ENCODE data around the gene DEDD2. TPM values are rescaled to one million over a fixed set of nuclear protein-coding genes. Genes with fewer than 3 reads are reported as not detected.

The DEDD2 gene
- total RNA-seq, 2 experiments from 2014 or later: 21.7 to 22.5 TPM

DNA sequence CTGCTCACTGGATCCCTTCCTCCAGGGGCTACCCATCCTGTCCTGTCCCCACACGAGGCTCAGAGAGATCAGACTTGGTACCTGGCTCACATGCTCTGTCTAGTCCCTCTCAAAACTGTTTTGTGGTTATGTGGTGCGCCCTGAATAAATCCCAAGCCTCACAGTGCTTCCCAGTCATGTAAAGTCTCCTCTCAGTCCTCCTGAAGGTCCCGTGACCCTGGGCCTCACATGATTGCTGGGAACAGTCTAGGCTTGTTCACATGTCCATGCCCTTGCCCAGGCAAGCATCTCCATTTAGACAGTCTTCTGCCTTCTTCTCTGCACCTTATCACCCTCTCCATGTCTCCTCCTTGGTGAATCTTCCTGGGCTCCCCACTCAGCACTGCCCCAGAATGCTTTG is 49.3 kb downstream of the DEDD2 start:
- Mint-ChIP-seq H3K27ac (no peak overlapping the region), H3K9me3 (no peaks in the 10 kb centered on the region), H3K27me3 (no peaks in the 10 kb centered on the region), H3K36me3 (ENCODE audit: low read depth) (no peaks in the 10 kb centered on the region), H3K4me3 (no peak overlapping the region), H3K4me1 (ENCODE audit: low read depth) (no peaks in the 10 kb centered on the region)
- CTCF ChIA-PET: no interaction called here
- intact Hi-C loops (cut with micrococcal nuclease): no loop called here
- ATAC-seq (no peak), DNase-seq (no peak)
- POLR2A ChIA-PET: no interaction called here
- TF ChIP-seq, protein P1, sequence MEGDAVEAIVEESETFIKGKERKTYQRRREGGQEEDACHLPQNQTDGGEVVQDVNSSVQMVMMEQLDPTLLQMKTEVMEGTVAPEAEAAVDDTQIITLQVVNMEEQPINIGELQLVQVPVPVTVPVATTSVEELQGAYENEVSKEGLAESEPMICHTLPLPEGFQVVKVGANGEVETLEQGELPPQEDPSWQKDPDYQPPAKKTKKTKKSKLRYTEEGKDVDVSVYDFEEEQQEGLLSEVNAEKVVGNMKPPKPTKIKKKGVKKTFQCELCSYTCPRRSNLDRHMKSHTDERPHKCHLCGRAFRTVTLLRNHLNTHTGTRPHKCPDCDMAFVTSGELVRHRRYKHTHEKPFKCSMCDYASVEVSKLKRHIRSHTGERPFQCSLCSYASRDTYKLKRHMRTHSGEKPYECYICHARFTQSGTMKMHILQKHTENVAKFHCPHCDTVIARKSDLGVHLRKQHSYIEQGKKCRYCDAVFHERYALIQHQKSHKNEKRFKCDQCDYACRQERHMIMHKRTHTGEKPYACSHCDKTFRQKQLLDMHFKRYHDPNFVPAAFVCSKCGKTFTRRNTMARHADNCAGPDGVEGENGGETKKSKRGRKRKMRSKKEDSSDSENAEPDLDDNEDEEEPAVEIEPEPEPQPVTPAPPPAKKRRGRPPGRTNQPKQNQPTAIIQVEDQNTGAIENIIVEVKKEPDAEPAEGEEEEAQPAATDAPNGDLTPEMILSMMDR (IDR thresholded peaks at IDR 0.05): no peak

DNA sequence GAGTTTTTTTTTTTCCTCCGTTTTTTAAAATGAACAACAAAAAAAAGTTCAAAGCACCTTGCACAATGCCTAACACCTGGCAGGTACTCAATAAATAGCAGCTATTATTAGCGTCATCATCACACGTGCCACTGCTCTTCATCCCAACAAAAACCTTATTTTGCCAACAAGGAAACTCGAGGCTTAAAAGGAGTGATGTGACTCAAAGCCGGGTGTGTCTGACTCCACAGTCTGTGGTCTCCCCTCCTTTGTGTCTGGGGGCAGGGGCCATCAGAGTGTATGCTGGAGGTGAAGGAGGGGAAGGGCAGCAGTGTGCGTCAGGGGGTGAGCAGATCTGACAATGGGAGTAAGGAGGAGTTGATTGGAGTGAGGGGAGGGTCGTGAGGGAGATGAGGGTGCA is 51.2 kb downstream of the DEDD2 start:
- H3K9me3 Mint-ChIP-seq: no peaks in the 10 kb centered on the region
- no peaks in the 10 kb centered on the region for H3K36me3 Mint-ChIP-seq (ENCODE audit: low read depth)

DNA sequence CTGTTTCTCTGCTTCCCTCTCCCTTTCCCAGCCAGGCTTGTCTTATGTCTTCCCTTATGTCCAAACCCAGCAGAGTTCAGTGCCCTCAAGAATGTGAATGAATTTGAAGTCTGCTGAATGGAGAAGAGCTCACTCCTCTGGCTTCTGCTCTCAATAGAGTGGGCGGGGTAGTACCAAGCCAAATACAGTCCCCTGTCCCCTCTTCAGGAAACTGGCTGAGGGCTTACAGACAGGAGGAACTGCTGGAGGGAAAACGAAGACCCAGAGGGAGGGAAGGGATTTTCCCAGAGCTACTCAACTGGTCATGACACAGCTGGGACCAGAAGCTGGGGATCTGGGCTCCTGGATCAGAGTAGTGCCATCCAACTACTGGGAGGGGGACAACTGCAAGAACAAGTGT is 52.3 kb downstream of the DEDD2 start:
- ChIA-PET CTCF (interaction anchor here (0.6 to 1.4 kb wide), 4 partner anchors 11 to 32 kb away, joined by 3 to 4 read pairs (median 4); no protein-coding TSS in a partner anchor), POLR2A (interaction anchor here (0.6 kb wide), 1 partner anchor 1902 kb away, joined by 3 read pairs; no protein-coding TSS in a partner anchor)
- Mint-ChIP-seq H3K27ac (no peak overlapping the region), H3K36me3 (ENCODE audit: low read depth) (no peaks in the 10 kb centered on the region), H3K4me1 (ENCODE audit: low read depth) (no peaks in the 10 kb centered on the region), H3K27me3 (no peaks in the 10 kb centered on the region), H3K9me3 (no peaks in the 10 kb centered on the region), H3K4me3 (no peak overlapping the region)
- DNase-seq: no peak
- intact Hi-C loops (cut with micrococcal nuclease): no loop called here
- TF ChIP-seq, protein P1 (IDR thresholded peaks at IDR 0.05): no peak
- no peak for ATAC-seq

More for the DNA sequence above, 51.2 kb downstream of the DEDD2 start:
- ATAC-seq (no peak), DNase-seq (no peak)
- POLR2A ChIA-PET: interaction anchor here (1.0 kb wide), 1 partner anchor 188 kb away, joined by 3 read pairs; no protein-coding TSS in a partner anchor
- intact Hi-C loops (cut with micrococcal nuclease): no loop called here
- TF ChIP-seq, protein P1 (IDR thresholded peaks at IDR 0.05): no peak
- CTCF ChIA-PET: interaction anchor here (0.8 to 1.4 kb wide), 4 partner anchors 10 to 33 kb away, joined by 3 to 4 read pairs (median 3); no protein-coding TSS in a partner anchor
- Mint-ChIP-seq H3K27ac (no peak overlapping the region), H3K27me3 (no peaks in the 10 kb centered on the region), H3K4me1 (ENCODE audit: low read depth) (no peaks in the 10 kb centered on the region), H3K4me3 (no peak overlapping the region)

DNA sequence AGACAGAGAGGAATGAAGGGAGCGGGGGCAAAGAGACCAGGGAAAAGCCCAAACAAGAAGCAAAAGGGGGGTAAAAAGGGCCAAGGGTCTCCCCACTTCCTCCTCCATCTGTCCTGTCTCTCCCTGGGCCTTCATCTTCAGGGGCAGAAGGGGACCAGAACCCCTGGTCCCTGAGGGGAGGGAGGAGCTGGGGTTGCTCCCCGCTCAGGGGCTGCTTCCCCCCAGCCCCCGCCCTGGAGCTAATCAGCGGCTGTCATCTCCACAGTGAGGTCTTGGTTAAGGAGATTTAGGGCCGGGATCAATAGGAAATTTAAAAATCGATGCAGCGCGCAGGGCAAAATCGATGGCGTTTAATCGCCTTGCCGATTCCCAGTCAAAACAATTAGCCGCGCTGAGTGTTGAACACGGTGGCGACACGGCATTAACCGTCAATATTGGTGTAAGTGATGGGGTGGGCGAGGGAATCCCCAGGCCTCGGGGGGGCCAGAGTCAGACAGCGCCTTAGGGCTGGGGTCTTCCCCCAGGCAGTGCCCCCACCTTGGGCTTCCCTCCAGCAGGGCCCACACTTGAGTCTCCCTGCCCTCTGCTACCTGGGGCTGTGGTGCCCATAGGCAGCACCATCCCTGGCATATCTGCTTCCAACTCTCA is 55.7 kb downstream of the DEDD2 start:
- TF ChIP-seq, protein P1 (IDR thresholded peaks at IDR 0.05): no peak
- CTCF ChIA-PET: no interaction called here

DNA sequence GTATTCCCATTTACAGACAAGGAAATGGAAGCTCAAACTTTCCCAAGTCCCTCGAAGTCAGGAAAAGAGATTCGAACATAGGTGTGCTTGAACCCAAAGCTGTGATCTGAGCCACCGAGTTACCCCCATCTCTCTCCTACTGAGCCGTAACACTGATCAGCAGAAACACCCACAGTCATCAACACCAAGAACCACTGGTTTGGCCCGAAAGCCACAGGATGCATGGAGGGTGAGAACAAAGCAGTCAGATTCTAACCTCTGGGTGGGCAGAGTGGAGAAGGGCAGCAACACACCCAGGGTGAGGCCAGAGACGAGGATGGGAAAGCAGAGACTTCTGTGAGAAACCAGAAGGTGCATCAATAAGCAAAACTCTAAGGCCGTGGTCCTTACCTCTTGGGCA is 57.5 kb downstream of the DEDD2 start:
- peaks cover 4% of the 10 kb centered on the region for H3K4me1 Mint-ChIP-seq (ENCODE audit: low read depth)
- H3K27ac Mint-ChIP-seq: no peak overlapping the region
- H3K27me3 Mint-ChIP-seq: no peaks in the 10 kb centered on the region
- H3K4me3 Mint-ChIP-seq: no peak overlapping the region
- TF ChIP-seq, protein P1 (IDR thresholded peaks at IDR 0.05): no peak
- DNase-seq (no peak), ATAC-seq (no peak)
- no peaks in the 10 kb centered on the region for H3K36me3 Mint-ChIP-seq (ENCODE audit: low read depth)
- intact Hi-C loops (cut with micrococcal nuclease): no loop called here
- ChIA-PET CTCF (interaction anchor here (1.1 to 3.0 kb wide), 4 partner anchors 17 to 281 kb away, joined by 3 to 10 read pairs (median 4); no protein-coding TSS in a partner anchor), POLR2A (no interaction called here)
- H3K9me3 Mint-ChIP-seq: no peaks in the 10 kb centered on the region

More for the DNA sequence above, 55.7 kb downstream of the DEDD2 start:
- no peak overlapping the region for H3K27ac Mint-ChIP-seq
- H3K4me3 Mint-ChIP-seq: no peak overlapping the region
- POLR2A ChIA-PET: interaction anchor here (1.1 kb wide), 1 partner anchor 21 kb away, joined by 3 read pairs; no protein-coding TSS in a partner anchor
- intact Hi-C loops (cut with micrococcal nuclease): no loop called here
- H3K36me3 Mint-ChIP-seq (ENCODE audit: low read depth): no peaks in the 10 kb centered on the region
- no peaks in the 10 kb centered on the region for H3K27me3 Mint-ChIP-seq
- DNase-seq (no peak), ATAC-seq (no peak)
- no peaks in the 10 kb centered on the region for H3K9me3 Mint-ChIP-seq
- no peaks in the 10 kb centered on the region for H3K4me1 Mint-ChIP-seq (ENCODE audit: low read depth)

Measured in activated CD8-positive, alpha-beta T cell treated with anti-CD3 and anti-CD28 coated beads for 36 hours (primary cell).